ENCODE data around the gene SPACA1. TPM values are rescaled to one million over a fixed set of nuclear protein-coding genes. Genes with fewer than 3 reads are reported as not detected.

Gene SPACA1
- total RNA-seq, 1 experiment from 2014 or later = not detected

DNA sequence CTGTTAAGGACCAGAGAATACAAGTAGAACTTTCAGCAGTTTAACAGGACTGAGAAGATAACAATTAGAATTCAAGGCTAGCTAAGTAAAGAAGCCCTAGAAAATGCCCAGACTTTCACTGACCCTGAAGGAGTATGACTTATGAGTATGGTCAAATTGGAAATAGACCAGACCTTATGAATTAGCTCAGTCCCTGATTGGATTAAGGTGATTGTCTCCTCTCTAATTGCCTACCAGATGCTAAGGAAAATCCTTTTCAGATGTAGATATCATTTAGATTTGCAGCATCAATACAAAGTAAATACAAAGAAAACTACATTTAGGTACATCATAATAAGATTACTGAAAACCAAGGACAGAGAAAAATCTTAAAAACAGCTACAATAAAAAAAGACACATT, 59.6 kb downstream of the SPACA1 start:
- no peaks in the 10 kb centered on the region for H3K27me3 Mint-ChIP-seq (ENCODE audit: low read depth)
- no peak overlapping the region for H3K9ac ChIP-seq (ENCODE audit: extremely low read depth, insufficient read length, low read length)
- H3K79me2 ChIP-seq (ENCODE audit: insufficient read depth, low read length) = no peaks in the 10 kb centered on the region
- H3T11ph ChIP-seq (ENCODE audit: low read length) = no peak overlapping the region
- H3K79me1 ChIP-seq (ENCODE audit: insufficient read depth, low read depth, low read length, poor library complexity, severe bottlenecking) = no peaks in the 10 kb centered on the region
- no peak overlapping the region for H3K18ac ChIP-seq (ENCODE audit: insufficient read length, low read depth, low read length)
- H3K4me1 ChIP-seq (ENCODE audit: insufficient read depth, low read length) = no peaks in the 10 kb centered on the region
- no peak overlapping the region for H3K4ac ChIP-seq (ENCODE audit: low read depth, low read length)
- H3K14ac ChIP-seq (ENCODE audit: insufficient read depth, low read length) = no peak overlapping the region
- no peaks in the 10 kb centered on the region for H3K23me2 ChIP-seq (ENCODE audit: insufficient read length, low read depth, low read length, poor library complexity, severe bottlenecking)
- H3K4me1 Mint-ChIP-seq = peaks cover 6 to 7% of the 10 kb centered on the region in 2 experiments; a peak in 3 of 4 replicates
- DNase-seq = no peak
- H3K23ac ChIP-seq (ENCODE audit: insufficient read length, low read depth, low read length) = no peak overlapping the region
- no peaks in the 10 kb centered on the region for H3K36me3 Mint-ChIP-seq (ENCODE audit: insufficient read depth in 1 of 3, low read depth in 3 of 3)
- H3K27me3 ChIP-seq (ENCODE audit: insufficient read depth, low read length) = no peaks in the 10 kb centered on the region
- TF ChIP-seq, protein P1, sequence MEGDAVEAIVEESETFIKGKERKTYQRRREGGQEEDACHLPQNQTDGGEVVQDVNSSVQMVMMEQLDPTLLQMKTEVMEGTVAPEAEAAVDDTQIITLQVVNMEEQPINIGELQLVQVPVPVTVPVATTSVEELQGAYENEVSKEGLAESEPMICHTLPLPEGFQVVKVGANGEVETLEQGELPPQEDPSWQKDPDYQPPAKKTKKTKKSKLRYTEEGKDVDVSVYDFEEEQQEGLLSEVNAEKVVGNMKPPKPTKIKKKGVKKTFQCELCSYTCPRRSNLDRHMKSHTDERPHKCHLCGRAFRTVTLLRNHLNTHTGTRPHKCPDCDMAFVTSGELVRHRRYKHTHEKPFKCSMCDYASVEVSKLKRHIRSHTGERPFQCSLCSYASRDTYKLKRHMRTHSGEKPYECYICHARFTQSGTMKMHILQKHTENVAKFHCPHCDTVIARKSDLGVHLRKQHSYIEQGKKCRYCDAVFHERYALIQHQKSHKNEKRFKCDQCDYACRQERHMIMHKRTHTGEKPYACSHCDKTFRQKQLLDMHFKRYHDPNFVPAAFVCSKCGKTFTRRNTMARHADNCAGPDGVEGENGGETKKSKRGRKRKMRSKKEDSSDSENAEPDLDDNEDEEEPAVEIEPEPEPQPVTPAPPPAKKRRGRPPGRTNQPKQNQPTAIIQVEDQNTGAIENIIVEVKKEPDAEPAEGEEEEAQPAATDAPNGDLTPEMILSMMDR (conservative IDR thresholded peaks at IDR 0.05) = no peak
- H4K5ac ChIP-seq (ENCODE audit: insufficient read length, low read depth, low read length) = no peak overlapping the region
- H3K9me3 ChIP-seq (ENCODE audit: control insufficient read depth, low read depth, low read length) = no peaks in the 10 kb centered on the region
- H3K56ac ChIP-seq (ENCODE audit: insufficient read length, low read depth, low read length) = no peak overlapping the region
- H4K20me1 ChIP-seq (ENCODE audit: control insufficient read depth, insufficient read depth, insufficient read length) = no peaks in the 10 kb centered on the region
- H3K4me2 ChIP-seq (ENCODE audit: insufficient read depth, insufficient read length, low read length) = no peak overlapping the region
- H3K27ac ChIP-seq (ENCODE audit: insufficient read length, low read depth, low read length) = no peak overlapping the region
- no peak overlapping the region for H2BK15ac ChIP-seq (ENCODE audit: low read depth, low read length)
- H2AK5ac ChIP-seq (ENCODE audit: insufficient read length, low read length) = no peak overlapping the region
- H2BK5ac ChIP-seq (ENCODE audit: insufficient read length, low read length) = no peak overlapping the region
- no peak overlapping the region for H2AFZ ChIP-seq (ENCODE audit: low read length)
- no peak overlapping the region for H2BK12ac ChIP-seq (ENCODE audit: insufficient read length, low read depth, low read length)
- H4K8ac ChIP-seq (replicated peaks; ENCODE audit: insufficient read length, low read depth, low read length) = no peak overlapping the region
- H2BK20ac ChIP-seq (ENCODE audit: low read depth, low read length, poor library complexity, severe bottlenecking) = no peak overlapping the region
- H2BK120ac ChIP-seq (ENCODE audit: low read depth, low read length, poor library complexity, severe bottlenecking) = no peak overlapping the region
- H3K4me3 Mint-ChIP-seq = no peak overlapping the region
- no peaks in the 10 kb centered on the region for H3K9me3 Mint-ChIP-seq
- no peak overlapping the region for H4K91ac ChIP-seq (ENCODE audit: insufficient read length, low read depth, low read length)
- H3K27ac Mint-ChIP-seq = peak overlapping the region in 1 of 3 experiments; percentile 27; a peak in 1 of 7 replicates
